HG02885 (cell line): ENCODE data around the gene WDR54.
"Not testable (repeated sequence)": the region's sequence is repeated elsewhere in the genome, so short reads cannot be mapped to it uniquely, and the experiment has no call there.

ENCODE experiments used
- ATAC-seq: cut with Tn5 transposase; IDR thresholded peaks from one replicate; pipeline ENCODE4 v1.9.1; 2021; ENCODE audit warnings: mild to moderate bottlenecking; ENCODE audit not compliant: unreplicated experiment, poor library complexity

The WDR54 gene

DNA sequence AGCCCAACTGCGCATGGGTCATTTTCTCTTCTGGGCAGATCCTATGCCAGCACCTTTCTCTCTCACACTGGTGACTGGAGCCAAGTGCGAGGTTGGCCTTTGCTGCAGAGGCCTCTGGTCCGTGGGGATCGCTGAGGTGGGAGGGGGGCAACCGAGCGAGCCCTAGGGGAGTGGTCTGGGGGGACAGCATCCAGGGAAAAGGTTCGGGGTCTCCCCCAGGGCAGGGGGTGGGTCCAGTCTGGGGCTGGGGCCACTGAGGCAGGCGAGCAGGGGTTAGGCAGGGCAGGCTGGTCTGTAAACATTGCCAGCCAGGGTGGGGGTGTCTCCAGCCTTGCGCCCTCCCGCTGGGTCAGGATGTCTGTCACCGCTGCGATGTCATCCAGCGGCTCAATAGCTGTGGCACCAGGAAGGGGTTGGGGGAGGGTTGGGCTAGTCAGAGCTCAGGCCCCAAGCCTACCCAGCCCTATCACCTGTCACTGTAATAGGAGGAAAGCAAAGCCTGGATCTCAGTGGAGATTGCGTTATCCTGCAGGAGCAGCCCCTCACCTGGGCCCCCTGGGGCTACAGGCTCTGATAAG is 4.7 kb downstream of the WDR54 start:
- ATAC-seq: no peak

DNA sequence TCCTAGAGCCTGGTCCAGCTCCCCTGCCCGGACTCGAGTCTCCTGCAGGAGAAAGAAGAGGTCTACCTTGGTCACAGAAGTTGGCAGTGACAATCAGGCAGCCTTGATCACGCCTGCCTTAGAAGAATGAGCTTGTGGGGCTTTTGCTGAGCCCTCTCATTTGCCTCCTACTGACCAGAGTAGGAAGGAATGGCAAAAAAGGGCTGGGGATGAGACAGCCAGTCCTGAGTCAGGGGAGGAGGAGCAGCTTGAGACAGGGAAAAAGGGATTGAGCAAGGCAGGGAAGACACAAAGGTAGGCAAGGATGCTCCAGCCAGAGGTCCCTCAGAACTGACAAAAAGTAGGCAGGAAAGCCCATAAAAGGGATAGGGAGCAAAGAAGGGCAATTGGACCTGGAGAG is 6.0 kb downstream of the WDR54 start:
- ATAC-seq: no peak

- ATAC-seq: no peak
Observed at GRCh38 chr2:74428675-74429074, 7.1 kb downstream of the WDR54 start.

- ATAC-seq: no peak
Observed at GRCh38 chr2:74429487-74430451, 8.2 kb downstream of the WDR54 start.

DNA sequence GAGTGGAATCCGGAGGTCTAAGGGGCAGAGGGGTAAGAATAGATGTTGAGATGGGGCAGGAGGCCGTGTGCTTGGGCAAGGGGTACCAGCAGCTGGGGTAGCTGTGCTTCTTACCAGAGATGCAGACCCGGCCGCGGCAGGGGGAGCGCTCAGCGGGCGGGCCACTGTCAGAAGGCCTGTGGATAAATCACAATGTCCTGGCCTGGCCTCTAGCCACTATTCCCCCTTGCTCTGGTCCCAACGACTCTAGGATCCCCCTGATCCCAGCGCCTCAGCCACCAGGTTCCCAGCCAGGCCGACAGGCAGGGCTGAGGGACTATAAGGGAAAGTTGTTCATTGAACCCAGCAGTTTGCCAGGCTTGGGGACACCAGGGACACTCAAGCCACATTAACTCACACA is 9.0 kb downstream of the WDR54 start:
- ATAC-seq: no peak

DNA sequence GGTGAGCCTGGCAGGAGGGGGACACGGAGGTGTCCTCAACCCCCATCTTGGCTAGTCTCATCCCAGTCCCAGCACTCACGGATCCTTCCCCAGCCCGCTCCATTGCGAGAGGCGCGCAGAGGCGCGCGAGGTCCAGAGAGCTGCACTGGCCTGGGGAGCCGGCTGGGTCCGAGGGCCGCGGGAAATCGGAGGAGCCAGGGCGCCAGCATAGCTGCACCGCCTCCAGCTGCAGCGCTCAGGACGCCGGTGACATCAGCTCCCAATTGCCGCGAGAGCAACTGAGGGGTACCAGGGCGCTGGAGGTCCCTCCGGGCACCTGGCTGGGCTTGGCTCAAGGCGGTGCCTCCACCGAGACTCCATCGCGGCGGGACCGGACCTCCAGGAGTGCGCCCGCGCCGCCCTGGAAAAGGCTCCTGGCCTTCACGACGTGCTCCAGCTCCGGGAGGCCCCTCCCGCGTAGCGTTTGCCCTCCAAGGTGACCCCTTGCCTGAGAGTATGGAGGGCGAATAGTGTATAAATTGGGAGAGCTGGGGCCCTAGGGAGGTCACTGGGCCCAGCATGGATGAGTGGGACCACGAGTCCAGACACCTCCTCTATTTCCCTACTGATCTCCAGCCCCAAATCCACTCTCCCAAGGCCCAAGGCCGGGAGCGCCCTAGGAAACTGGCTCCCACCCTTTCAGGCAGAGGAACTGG is 14.7 kb downstream of the WDR54 start:
- no peak for ATAC-seq

- no peak for ATAC-seq
Observed at GRCh38 chr2:74436848-74437695, 15.5 kb downstream of the WDR54 start.

DNA sequence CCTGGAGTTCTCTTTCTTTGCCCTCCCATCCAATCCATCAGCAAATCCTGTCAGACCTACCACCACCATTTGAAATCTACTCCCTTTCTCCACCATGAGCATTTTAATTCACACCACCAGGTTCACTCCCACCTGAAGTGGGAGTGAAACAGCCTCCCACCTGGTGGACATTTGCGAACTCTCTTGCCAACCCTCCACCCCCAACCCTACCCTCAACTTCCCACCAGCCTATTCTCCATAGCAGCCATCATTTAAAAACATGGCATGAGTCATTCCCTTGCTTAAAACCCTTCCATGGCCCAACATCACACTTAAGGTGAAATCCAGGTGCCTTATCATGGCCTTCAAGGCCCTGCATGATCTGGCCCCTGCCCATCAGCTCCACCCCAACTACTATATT is 16.7 kb downstream of the WDR54 start:
- ATAC-seq: no peak

DNA sequence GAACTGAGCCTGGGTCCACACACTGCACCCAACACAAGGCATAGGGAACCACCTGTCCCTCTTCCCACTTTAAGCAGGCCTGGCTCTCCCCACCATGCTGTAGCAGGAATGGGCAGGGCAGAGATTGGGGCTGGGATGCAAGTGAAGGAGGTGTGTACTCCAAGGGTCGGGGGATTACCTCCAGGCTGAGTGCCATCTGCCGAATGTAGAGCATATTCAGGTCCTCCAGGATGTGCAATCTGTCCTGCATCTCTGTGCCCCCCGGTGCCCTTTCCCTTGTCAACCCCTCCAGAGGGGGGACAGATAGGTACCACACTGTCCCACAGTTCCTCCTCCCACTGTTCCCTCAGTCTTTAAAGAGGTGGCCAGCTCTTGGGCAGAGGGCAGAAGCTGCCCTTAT is 17.8 kb downstream of the WDR54 start:
- no peak for ATAC-seq

GRCh38 chr2:74439803-74440377 is 18.4 kb downstream of the WDR54 start:
- no peak for ATAC-seq

GRCh38 chr2:74440378-74441169 is 19.0 kb downstream of the WDR54 start:
- peak; percentile 92 for ATAC-seq

- no peak for ATAC-seq
Observed at GRCh38 chr2:74441170-74441689, 19.7 kb downstream of the WDR54 start.

DNA sequence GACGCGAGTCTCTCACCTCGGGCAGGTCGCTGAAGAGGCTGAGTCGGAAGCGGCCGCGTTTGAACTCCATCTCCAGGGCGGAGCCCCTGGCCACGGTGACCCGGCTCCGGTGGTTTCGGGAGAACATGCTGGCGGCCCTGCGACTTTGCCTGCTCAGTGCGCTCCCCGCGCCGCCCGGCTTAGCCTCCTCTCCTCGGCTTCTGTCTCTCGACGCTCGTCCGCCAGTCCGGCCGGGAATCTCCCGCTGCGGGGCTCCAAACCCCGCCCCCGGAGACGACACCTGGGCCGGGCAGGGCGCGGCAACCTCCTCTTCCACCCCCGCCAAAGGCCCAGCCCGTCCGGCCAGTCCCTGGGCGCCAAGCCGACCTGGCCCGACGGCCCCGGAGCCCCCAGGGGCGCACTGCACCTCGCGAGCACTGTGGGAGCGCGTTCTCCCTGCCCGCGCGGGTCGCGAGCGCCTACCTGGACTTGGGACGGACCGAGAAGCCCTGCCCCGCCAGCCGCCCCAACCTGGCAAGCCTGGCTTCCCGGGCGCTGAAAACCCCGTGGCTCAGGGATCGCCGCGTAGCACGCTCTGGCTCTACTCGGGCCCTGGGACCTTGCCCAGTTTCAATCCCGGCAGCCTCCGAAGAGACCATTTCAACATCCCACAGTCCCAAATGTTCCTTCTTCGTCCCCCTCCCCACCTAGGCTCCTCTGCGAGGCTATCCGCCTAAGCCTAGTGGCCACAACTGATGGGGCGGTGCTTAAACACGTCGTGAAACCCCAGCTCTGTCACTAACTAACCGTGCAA is 20.4 kb downstream of the WDR54 start, which contains the start of gene RTKN:
Gene RTKN (minus strand): TSS at position 248 of the 793 bp plus-strand sequence. CDS start 121 bp downstream, at position 127.
- ATAC-seq: no peak

DNA sequence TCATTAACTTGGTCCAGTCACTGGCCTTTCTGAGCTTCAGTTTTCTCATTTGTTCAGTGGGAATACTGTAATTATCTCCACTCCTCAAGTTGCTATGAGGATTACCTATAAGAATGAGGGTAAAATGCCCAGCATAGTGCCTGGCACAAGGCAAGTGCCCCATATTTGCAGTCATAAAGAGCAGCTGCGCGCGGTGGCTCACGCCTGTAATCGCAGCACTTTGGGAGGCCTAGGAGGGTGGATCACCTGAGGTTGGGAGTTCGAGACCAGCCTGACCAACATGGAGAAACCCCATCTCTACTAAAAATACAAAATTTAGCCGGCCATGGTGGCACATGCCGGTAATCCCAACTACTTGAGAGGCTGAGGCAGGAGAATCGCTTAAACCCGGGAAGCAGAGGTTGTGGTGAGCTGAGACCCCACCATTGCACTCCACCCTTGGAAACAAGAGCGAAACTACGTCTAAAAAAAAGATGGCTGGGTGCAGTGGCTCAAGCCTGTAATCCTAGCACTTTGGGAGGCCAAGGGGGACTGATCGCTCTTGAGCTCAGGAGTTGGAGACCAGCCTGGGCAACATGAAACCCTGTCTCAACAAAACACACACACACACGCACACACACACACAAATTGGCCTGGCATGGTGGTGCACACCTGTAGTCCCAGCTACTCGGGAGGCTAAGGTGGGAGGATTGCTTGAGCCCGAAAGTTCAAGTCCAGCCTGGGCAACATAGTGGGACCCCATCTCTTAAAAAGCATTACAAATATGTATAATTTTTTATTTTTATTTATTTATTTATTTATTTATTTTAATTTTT is 21.2 kb downstream of the WDR54 start:
- ATAC-seq: not testable (repeated sequence)

GRCh38 chr2:74444498-74445318 is 23.2 kb downstream of the WDR54 start:
- no peak for ATAC-seq

DNA sequence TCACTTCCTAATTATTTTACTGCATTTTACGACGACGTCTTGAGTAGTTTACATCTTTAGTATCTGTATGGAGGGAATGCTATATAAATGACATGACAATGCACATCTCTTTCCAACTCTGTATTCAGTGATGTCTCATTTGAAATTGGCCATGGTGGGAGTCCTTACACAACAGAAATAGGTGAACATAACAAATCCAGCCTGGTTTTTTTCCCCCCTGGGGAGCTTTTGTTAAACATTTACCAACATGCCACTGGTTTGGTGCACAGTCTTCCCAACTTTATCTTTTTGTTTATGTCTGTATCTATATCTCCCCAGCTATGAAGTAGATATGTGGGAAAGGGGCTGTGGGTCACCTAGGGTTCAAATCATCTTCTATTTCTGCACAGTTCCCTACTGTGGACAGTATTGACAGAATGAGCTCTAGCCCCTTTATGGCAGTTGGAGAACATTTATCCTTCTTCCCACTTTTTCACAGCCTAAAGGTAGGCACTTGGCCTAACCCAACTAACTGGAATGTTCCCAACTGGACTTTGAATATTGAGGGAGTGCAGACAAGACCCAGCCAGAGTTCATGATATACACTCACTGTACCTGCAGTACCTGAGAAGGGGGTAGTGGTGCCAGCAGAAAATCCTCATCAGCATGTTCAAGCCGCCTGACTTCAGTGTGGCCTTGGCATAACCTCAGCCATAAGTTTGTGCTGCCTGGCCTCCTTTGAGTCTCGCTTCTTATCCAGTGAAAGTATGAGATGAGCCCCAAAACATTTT is 25.9 kb downstream of the WDR54 start:
- ATAC-seq: no peak
